ENCODE results near the gene TBX15.

- TF ChIP-seq CTCF (IDR thresholded peaks at IDR 0.05 in 8 of 11, conservative IDR thresholded peaks at IDR 0.05 in 3 of 11) (no peak), POLR2AphosphoS5 (IDR thresholded peaks at IDR 0.05) (no peak)
Measured at GRCh38 chr1:118983558-118984041, 4.5 kb downstream of the TBX15 start.

Data from spleen (tissue), 7 donors.